Stimulated activated CD8-positive, alpha-beta memory T cell treated with anti-CD3 and anti-CD28 coated beads, Interleukin-15, amount 100 ng/mL, for 4 hours (primary cell): ENCODE results near the gene NACA.
"Not testable (repeated sequence)": the region's sequence is repeated elsewhere in the genome, so short reads cannot be mapped to it uniquely, and the experiment has no call there.

ENCODE experiments used
- DNase-seq, 2 donors: peaks; one replicate each; pipeline ENCODE4 v3.0.0-alpha.2; 2020; ENCODE audit warnings: low read depth in 2 of 2

The NACA gene

GRCh38 chr12:56724701-56724971 is 463 bp downstream of the NACA start:
- DNase-seq = no peak

- no peak for DNase-seq
Measured at GRCh38 chr12:56723889-56724700, 1.0 kb downstream of the NACA start.

- DNase-seq = no peak
Measured at GRCh38 chr12:56723352-56723751, 1.7 kb downstream of the NACA start.

- DNase-seq = no peak
Measured at GRCh38 chr12:56722832-56723231, 2.3 kb downstream of the NACA start.

- no peak for DNase-seq
Measured at GRCh38 chr12:56721721-56722120, 3.4 kb downstream of the NACA start.

GRCh38 chr12:56721216-56721615 is 3.9 kb downstream of the NACA start:
- DNase-seq = no peak

GRCh38 chr12:56720731-56721151 is 4.4 kb downstream of the NACA start:
- DNase-seq = no peak

GRCh38 chr12:56719056-56719455 is 6.0 kb downstream of the NACA start:
- no peak for DNase-seq

- DNase-seq = no peak
Measured at GRCh38 chr12:56718636-56719035, 6.5 kb downstream of the NACA start.

GRCh38 chr12:56718149-56718548 is 7.0 kb downstream of the NACA start:
- no peak for DNase-seq

- no peak for DNase-seq
Measured at GRCh38 chr12:56716933-56717880, 7.9 kb downstream of the NACA start.

GRCh38 chr12:56716458-56716857 is 8.6 kb downstream of the NACA start:
- DNase-seq = no peak

- no peak for DNase-seq
Measured at GRCh38 chr12:56715798-56716197, 9.3 kb downstream of the NACA start.

- no peak for DNase-seq
Measured at GRCh38 chr12:56714431-56714929, 10.6 kb downstream of the NACA start.

GRCh38 chr12:56713345-56713744 is 11.8 kb downstream of the NACA start:
- DNase-seq = no peak

GRCh38 chr12:56709759-56710376 is 15.2 kb downstream of the NACA start:
- no peak for DNase-seq

GRCh38 chr12:56704522-56704921 is 20.6 kb downstream of the NACA start:
- DNase-seq = not testable (repeated sequence)

- DNase-seq = no peak
Measured at GRCh38 chr12:56699020-56699661, 26.0 kb downstream of the NACA start.

- no peak for DNase-seq
Measured at GRCh38 chr12:56695327-56696101, 29.6 kb downstream of the NACA start.

- DNase-seq = no peak
Measured at GRCh38 chr12:56694161-56694560, 30.9 kb downstream of the NACA start.

GRCh38 chr12:56688846-56689109 is 36.3 kb downstream of the NACA start:
- DNase-seq = no peak
